HG03139 (cell line): ENCODE measurements around the gene THOC7.

Experiments used
- ATAC-seq: cut with Tn5 transposase; IDR thresholded peaks from one replicate; pipeline ENCODE4 v1.9.1; 2021; ENCODE audit not compliant: unreplicated experiment

THOC7 gene

DNA sequence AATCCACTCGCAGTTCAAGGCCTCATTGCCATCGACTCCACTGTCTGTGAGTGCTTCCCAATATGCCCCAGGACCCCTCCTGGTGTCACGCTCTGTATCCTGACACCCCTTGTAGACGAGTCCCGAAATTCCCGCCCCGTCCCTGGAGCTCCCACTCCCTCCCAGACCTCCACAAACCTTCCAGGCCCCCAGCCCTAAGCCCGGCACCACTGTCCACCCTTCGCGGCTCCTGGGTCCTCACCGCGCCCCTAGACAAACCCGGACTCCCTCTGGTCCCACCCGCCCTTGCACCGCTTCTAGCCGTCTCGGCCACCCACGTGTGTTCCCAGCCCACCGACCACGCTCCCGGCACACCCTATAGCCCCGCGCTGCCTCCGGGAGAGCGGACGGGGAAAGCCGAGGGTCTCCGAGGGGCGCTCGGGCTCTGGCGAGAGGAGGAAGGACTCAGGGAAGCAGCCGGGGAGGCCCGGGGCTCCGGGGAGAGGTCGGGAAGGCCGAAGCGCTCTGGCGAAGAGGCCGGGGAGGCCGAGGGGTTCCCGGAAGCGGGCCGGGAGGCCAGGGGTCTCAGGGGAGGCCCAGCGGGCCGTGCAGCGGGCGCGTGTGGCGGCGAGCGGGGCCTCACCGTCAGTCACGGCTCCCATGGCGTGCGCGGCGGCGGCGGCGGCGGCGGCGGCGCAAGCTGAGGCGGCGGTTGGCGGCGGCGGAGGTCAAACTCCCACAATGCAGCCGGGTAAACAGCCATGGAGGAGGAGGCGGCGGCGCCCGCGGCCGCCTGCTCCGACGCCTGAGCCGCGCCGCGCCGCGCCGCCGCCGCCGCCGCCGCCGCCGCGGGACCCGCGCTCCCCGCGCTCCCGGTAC, at the start of gene THOC7, which contains the start of gene ATXN7:
Gene THOC7, minus strand, starts transcription at position 656 of the 858 bp plus-strand sequence. Its CDS starts 15 bp downstream, at position 641.
Gene ATXN7, plus strand, starts transcription at position 718 of the 858 bp plus-strand sequence. CDS start 48,732 bp downstream, outside the sequence.
- peak; percentile 71 for ATAC-seq

DNA sequence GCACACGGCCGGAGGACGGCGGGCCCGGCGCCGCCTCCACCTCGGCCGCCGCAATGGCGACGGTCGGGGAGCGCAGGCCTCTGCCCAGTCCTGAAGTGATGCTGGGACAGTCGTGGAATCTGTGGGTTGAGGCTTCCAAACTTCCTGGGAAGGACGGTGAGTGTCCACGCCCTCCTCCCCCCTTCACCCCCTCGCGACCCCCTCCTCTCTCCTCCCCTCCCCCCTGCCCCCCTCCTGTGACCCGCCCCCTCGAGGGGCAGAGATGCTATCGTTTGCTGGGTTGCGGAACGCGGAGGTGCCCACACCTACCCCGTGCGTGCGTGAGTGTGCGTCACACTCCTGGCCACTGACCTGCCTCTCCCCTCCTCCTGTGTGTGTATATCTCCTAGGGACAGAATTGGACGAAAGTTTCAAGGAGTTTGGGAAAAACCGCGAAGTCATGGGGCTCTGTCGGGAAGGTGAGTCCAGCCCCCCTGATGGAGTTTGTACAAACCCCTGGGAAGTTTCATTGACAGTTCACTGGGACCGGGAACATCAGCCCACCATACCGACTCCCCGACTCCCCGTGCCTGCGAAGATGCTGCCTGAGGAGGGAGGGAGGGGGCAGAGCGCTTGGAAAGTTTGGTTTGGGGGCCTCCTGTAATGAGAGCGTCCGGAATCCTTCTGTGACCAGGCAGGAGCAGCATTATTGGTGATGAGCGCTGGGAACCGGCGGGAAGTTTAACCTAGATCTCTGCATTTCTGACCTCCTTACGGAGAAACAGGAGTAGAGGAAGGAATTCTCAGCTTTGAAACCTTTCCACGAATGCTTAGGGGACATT, 49.4 kb upstream of the THOC7 start:
- ATAC-seq = peak; percentile 15

DNA sequence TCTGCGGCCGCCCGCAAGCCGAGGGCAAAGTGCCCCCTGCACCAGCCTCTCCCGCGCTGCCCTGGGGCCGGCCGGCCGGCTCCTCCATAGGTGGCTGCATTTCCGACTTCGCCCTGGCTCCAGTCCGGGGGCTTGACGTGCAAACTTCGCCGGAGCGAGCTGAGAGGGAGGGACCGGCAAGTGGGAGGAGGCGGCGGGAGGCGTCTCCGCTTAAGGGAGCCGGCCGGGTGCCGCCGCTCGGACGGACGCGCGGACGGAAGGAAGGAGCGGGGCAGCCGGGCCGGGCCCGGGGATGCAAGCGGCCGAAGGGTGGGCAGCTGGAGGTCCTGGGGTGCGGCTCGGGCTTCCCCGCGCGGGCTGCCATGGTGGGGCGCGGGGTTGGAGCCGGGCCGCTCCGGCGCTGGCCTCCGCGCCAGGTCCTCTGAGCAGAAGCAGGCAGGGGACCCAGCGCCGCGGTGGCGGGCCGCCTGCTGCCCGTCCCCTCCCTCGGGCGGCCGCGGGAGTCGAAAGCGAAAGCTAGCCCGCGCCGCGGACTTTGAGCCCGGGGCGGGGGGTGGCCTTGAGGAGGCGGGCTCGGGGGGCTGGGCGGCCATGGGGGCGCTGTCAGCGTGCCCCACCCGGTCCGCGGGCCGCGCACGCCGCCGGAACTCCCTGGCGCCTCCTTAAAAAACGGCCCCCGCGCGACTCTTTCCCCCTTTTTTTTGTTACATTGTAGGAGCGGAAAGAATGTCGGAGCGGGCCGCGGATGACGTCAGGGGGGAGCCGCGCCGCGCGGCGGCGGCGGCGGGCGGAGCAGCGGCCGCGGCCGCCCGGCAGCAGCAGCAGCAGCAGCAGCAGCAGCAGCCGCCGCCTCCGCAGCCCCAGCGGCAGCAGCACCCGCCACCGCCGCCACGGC, 48.5 kb upstream of the THOC7 start, which contains the start of gene SCAANT1:
Gene SCAANT1, minus strand, starts transcription at position 511 of the 895 bp plus-strand sequence.
- peak; percentile 69 for ATAC-seq

DNA sequence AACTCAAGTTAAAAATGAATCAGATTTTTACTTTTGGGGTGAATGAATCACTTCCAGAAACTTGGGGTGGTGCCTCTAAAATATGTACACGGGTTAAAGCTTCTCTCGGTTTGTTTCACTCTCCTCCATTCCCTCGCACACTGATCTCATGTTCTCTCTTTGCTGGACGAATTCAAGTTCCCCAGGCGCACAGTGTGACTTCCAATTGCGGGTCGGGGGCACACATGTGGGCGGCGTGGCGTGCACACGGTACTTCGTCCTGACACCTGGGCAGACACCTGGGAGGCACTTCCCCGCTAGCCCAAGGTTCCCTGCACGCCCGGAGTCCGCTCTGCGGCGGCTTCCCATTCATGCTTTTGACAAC, 47.9 kb upstream of the THOC7 start:
- ATAC-seq = peak; percentile 6

DNA sequence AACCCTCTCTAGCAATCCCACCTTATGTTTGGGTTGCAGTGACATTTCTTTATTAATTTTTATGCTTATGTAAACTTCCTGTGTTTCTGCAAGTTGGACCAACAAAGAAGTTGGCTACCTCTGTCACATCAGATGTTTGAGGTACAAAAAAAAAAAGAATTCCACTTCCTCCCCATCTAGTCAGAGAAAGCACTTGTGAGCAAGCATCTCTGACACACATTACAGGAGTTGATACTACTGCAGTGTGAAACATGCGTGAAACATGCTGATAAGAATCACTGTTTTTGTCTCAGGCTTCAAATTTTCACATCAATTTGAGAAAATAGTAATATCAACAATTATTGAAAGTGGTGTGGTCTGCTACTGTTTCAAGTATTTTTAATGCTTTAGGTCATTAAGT, 47.3 kb upstream of the THOC7 start:
- no peak for ATAC-seq

DNA sequence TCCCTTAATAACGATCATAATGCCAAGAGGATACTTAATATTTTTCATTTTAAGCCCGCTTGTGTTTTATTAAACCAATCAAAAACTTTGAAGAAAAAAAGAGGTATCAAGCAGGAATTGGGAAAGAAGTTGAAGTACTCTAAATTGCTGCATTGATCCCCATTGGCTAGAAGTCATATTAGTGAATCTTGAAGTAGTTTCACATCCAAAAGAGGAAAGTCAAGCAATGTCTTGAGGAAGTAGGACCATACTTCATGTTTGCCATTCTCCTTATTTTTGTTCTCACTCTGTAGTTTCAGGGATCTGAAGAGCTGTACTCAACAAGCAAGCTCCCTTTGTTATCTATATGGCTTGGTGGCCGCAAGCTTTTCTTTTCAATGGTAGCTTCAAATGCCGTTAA, 46.4 kb upstream of the THOC7 start:
- ATAC-seq = no peak

DNA sequence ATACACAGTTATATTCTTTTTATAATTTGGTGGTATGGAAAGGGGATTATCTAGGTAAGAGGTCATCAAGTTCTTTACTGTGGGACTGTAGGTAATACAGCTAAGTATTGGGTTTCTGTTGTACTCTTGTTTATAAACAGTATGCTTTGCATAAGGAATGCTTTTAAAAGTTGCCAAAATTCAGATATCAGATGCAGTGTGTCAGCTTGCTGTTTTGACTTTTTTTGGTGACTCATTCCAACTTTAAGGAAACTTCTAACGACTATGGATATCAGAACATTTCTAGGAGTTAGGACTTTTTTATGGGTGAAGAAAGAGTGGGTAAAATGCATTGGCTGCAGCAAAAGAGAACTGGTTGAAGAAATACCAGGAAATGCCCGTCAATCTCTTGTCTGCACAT, 45.8 kb upstream of the THOC7 start:
- no peak for ATAC-seq

DNA sequence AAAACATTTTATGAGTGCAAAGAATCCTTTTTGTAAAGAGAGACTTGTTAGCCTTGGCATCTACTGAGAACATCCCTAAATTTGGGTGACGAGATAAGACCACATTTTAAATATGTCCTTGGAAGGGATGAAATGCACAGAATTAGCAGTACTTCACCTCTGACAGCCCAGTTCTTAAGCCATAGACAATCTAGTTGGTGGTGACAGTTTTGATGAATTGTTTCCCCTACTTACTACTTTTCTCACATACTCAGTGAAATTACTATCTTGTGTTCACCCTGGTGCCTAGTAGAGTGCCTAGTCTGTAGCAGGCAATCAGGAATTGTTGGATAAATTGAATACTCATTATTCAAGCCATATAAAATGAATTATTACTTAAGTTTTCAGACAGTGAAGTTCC, 45.2 kb upstream of the THOC7 start:
- ATAC-seq = no peak

DNA sequence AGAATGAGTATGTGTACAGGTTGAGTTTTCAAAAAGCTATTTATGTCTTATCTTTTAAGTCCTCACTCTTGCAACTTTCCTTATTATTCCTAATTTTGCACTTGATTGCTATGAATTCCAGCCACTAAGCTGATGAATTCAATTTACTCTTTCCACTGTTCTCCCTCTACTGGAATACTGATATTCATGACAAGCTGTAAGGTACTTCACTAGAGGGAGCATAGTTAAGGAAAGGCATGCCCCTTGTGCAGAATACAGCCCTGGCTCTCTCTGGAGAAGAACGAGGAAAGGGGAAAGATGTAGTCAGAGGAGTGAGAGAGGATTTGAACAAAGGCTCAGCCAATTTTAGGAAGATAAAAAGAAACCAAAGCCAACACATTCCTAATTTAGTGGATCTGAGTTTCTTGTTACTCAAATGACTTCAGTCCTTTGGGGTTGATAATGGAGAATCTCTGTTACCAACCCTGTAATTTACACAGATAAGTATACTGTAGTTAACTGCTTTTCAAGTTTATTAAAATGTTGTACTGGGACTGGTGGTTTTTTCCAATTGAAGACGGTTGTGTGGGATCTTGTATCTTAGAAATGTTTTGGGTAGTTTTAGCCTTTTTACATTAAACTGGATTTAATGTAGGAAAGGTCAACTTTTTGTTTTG, 44.6 kb upstream of the THOC7 start:
- no peak for ATAC-seq

DNA sequence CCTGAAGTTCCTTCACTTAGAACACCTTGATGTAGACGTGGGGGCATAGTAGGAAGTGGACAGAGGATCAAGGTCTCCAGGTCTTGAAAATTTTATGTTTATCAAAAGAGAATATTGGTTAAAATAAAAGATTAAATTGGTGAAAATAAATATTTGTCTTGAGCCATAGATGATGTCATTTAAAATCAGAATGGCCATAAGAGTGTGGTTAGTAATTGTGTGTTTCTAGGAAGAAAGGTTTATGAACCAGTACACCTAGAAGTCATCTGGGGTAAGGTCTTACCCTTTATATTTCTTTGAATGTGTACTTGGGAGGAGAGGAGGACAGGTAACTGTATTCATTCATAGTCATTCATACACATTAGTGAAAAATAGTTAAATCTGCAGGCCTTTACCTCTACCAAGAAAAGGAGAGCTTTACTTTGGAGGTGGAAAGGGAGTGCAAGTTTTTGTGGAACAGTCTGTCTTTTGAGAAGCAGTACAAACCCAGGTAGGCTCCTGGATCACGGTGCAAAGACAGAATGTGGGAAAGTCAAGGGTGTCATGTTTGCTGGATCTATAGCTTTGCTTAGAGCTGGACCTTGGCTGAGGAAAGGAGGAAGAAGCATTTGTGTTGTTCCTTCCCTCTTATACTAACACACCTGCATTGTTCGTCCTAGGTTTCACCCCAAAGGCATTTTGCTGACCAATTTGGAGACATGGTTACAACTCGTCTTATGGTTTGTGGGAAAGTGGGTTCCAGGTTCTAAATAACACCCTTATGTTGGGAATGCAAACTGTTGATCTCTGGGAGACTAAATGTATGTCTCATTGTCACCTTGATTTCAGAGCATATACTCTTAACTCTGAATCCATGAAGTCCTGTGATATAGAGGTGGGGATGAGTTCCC, 42.4 kb upstream of the THOC7 start:
- ATAC-seq = no peak

DNA sequence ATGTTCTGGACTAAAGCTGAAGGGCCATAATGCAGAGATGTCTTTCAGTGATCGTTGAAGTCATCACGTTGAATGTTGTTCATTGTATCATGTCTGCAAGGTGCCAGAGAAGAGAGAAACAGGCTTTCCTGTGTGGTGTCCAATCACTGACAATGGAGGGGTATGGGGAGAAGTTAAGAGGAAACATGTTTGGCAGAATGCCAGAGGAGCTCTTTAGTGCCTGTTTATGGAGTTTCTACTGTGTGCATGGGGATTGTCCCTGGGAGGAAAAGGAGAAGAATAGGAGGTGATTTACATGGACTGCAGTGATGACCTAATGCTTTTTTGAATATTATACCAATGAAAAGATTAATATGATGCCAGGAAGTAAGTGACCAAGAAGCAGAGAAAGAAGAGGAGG, 36.9 kb upstream of the THOC7 start:
- ATAC-seq = no peak

DNA sequence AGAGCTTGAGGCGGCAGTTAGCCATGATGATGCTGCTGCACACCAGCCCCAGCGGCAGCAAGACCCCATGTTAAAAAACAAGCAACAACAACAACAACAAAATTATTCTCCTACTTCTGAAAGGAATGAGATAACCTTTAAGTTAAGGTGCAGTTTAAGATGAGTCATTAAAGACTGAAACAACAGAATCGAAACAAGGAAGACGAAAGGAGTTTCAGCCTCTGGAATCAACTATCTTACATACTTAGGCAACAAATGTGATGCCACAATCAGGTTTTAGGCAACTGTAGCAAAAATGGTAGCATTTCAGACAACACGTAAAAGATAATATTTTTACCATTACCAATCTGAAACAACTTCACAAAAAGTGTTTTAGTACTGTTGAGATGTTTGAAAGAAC, 36.4 kb upstream of the THOC7 start:
- ATAC-seq = no peak

DNA sequence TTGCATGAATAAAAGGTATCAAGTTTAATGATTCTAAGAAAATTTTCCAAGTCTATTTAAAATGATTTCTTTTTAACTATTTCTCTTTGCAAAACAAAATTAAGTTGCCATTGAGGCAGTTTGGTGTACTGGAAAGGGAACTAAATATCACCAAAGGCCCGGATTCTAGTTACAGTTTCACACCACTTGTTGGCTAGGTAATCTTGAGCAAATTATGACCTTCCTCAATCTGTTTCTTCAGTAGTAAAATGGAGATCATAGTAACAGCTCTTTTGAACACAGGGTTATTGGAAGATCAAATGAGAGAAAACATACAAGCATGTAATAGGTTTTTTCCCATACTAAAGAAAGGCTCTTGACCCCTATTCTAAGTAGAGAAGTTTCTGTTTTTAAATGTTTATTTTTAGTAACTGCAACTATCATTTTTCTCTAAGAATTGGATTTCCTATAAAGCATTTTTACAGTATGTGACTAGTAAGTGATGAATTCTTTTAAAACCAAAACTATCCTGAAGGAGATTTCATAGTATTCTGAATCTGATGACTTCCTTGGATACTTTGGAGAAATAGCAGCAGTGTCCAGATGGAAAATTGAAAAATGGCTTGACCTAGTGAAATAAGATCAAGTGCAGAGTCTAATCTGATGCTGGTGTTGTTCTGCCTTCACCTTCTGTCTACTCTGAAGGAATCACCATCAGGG, 32.9 kb upstream of the THOC7 start:
- ATAC-seq = no peak

DNA sequence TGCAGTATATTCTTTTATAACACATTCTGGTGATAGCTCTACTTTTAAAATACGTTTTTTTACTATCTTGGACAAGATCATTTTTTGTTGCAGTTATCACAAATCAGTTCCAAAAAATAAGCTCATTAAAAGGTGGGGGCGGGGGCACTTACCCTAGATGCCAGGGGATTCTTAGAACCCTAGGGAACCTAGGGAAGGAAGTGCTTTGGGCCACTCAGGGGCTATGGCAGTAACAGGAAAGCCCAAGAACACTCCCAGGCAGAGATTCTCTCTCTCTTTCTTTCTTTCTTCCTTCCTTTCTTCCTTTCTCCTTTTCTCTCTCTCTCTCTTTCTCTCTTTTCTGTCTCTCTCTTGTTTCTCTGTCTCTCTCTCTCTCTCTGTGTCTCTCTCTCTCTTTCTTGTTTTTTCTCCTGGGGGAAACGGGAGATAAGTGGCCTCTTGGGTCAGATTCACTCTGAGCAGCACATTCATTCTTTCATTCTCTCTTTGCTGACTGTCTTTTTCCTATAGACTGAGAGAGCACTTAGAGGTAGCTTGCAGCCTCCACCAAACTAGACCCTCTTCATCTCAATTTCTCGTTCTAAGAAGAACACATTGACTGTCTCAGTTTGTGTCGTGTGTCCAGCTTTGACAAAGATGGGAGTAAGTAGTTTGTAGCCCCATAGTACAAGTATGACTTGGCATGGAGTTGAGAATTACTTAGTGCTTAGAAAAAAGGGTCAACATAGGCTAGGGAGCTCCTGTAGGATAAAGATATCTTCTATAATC, 32.0 kb upstream of the THOC7 start:
- ATAC-seq = no peak

DNA sequence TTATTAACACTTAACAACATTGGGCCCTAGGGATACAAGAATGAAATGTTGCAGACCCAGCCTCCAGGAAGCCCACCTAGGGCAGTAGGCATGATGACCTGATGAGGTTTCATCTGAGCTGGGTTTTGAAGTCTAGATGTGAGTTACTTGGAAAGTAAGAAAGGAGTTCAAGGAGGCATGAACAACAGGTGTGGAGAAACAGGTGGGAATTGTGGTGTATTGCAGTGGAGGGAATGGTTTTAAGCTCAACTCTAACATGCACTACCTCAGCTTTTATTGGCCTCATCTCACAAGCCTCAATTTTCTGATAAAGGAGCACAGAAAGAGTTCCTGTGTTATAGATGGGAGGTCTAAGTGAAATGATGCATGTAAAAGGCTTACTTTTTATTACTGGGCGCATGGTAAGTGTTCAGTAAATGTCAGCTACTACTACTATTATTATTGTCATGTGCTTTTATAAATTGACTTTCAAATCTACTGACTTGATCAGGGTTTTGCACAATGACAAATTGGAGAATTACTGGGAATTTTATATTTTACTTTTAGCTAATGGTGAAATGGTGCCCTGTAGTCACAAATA, 29.3 kb upstream of the THOC7 start:
- no peak for ATAC-seq

DNA sequence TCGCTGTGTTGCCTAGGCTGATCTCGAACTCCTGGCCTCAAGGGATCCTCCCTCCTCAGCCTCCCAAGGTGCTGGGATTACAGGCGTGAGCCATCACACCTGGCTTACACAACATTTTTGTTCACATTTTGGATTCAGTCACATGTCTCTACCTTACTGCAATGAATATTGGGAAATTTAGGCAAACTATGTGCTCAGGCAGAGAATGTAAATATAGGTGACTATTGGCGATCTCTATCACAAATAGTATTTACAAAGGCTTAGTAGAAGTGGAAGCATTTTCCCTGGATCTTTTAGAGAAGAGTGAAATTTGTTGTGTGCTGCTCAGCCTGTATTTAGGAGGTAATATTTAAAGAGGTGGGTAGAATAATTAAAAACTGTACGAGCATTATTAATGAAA, 27.9 kb upstream of the THOC7 start:
- ATAC-seq = no peak

DNA sequence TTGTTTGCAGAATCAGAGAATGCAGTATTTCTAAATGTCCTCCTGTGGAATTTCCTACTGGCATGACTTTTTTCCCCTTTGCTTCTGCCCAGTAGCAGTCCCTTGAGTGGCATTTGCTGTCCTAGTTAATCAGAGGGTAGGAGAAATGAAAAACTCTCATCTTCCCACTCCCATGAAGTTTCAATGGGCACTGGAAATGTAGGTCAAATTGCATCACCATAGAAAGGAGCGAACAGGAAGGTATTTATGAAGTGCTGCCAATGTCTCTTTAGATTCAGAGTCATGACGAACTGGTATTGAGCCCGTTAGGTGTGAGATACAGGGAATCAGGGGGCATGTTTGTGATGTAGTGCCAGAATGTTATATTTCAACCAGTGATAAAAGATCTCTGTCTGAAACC, 23.3 kb upstream of the THOC7 start:
- no peak for ATAC-seq

DNA sequence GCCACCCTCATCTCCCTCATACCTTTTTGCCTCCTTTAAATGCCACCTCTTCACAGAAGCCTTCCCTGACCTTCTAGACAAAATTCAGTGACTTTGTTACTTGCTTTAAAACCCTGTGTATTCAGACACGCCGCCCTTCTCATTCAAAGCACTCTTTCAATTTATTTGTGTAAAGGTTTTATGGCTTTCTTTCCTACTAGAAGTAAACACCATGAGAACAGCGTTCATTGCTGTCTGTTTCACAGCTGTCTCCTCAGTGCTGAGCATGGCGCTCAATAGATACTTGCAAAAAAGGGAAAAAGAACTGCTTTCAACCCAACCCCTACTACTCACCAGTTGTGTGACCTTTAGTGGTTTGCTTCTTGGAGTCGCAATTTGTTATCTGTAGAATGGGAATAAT, 17.0 kb upstream of the THOC7 start:
- no peak for ATAC-seq
